IPS-20b (cell line): Measurements from ENCODE around the gene TNFSF15.

ENCODE experiments used
- H3K27ac ChIP-seq: one replicate; pipeline ENCODE4 v1.5.1; 2013; ENCODE audit warnings: low read length
- H3K27me3 ChIP-seq: 2 replicates; pipeline ENCODE4 v1.6.1; 2013; ENCODE audit warnings: mild to moderate bottlenecking, low read length, inconsistent platforms; ENCODE audit not compliant: insufficient read depth
- H3K36me3 ChIP-seq: 2 replicates; pipeline ENCODE4 v1.6.1; 2013; ENCODE audit warnings: low read depth, mild to moderate bottlenecking, inconsistent platforms, low read length, moderate library complexity; ENCODE audit not compliant: insufficient read depth
- H3K4me1 ChIP-seq: 2 replicates; pipeline ENCODE4 v1.6.1; 2013; ENCODE audit warnings: mild to moderate bottlenecking, control low read depth, inconsistent platforms, low read length, moderate library complexity; ENCODE audit not compliant: insufficient read depth
- H3K4me3 ChIP-seq: 2 replicates; pipeline ENCODE4 v1.5.1; 2013; ENCODE audit warnings: mild to moderate bottlenecking, low read length, inconsistent platforms
- H3K9ac ChIP-seq: 2 replicates; pipeline ENCODE4 v1.6.1; 2013; ENCODE audit warnings: low read depth, mild to moderate bottlenecking, inconsistent platforms, low read length, moderate library complexity
- H3K9me3 ChIP-seq: 2 replicates; pipeline ENCODE4 v1.6.1; 2013; ENCODE audit warnings: mild to moderate bottlenecking, low read depth, low read length, inconsistent platforms; ENCODE audit not compliant: insufficient read depth

TNFSF15 gene

GRCh38 chr9:114763220-114763619, 42.6 kb downstream of the TNFSF15 start:
- H3K9ac ChIP-seq = no peak overlapping the region
- H3K27ac ChIP-seq = no peak overlapping the region
- no peaks in the 10 kb centered on the region for H3K36me3 ChIP-seq
- H3K4me1 ChIP-seq = peaks cover 7% of the 10 kb centered on the region; the same call in 1 of the 2 replicates
- H3K4me3 ChIP-seq = no peak overlapping the region
- H3K27me3 ChIP-seq = peaks cover 10% of the 10 kb centered on the region; the same call in 1 of the 2 replicates
- no peaks in the 10 kb centered on the region; the same call in 1 of the 2 replicates for H3K9me3 ChIP-seq

GRCh38 chr9:114761523-114761922, 44.3 kb downstream of the TNFSF15 start:
- Histone ChIP-seq H3K9ac (no peak overlapping the region), H3K27me3 (peaks cover 10% of the 10 kb centered on the region; the same call in 1 of the 2 replicates), H3K4me1 (peaks cover 7% of the 10 kb centered on the region; the same call in 1 of the 2 replicates), H3K4me3 (no peak overlapping the region), H3K9me3 (no peaks in the 10 kb centered on the region; the same call in 1 of the 2 replicates), H3K27ac (no peak overlapping the region), H3K36me3 (no peaks in the 10 kb centered on the region)

GRCh38 chr9:114759512-114760341, 46.1 kb downstream of the TNFSF15 start:
- Histone ChIP-seq H3K4me1 (peaks cover 7% of the 10 kb centered on the region; the same call in 1 of the 2 replicates), H3K27me3 (no peaks in the 10 kb centered on the region; the same call in 1 of the 2 replicates), H3K9ac (no peak overlapping the region), H3K4me3 (no peak overlapping the region), H3K27ac (no peak overlapping the region), H3K36me3 (no peaks in the 10 kb centered on the region), H3K9me3 (no peaks in the 10 kb centered on the region)

- H3K36me3 ChIP-seq = no peaks in the 10 kb centered on the region
- H3K27me3 ChIP-seq = no peaks in the 10 kb centered on the region
- H3K27ac ChIP-seq = no peak overlapping the region
- peaks cover 7% of the 10 kb centered on the region; the same call in 1 of the 2 replicates for H3K4me1 ChIP-seq
- no peak overlapping the region for H3K9ac ChIP-seq
- H3K4me3 ChIP-seq = no peak overlapping the region
- no peaks in the 10 kb centered on the region for H3K9me3 ChIP-seq
Measured at GRCh38 chr9:114757984-114758383, 47.9 kb downstream of the TNFSF15 start.

GRCh38 chr9:114757395-114757794, 48.4 kb downstream of the TNFSF15 start:
- Histone ChIP-seq H3K4me1 (peaks cover 7% of the 10 kb centered on the region; the same call in 1 of the 2 replicates), H3K9ac (no peak overlapping the region), H3K4me3 (no peak overlapping the region), H3K27me3 (no peaks in the 10 kb centered on the region), H3K36me3 (no peaks in the 10 kb centered on the region), H3K27ac (no peak overlapping the region), H3K9me3 (no peaks in the 10 kb centered on the region)

GRCh38 chr9:114756920-114757319, 48.9 kb downstream of the TNFSF15 start:
- Histone ChIP-seq H3K9ac (no peak overlapping the region), H3K4me3 (no peak overlapping the region), H3K36me3 (no peaks in the 10 kb centered on the region), H3K4me1 (peaks cover 7% of the 10 kb centered on the region; the same call in 1 of the 2 replicates), H3K27ac (no peak overlapping the region), H3K27me3 (no peaks in the 10 kb centered on the region), H3K9me3 (no peaks in the 10 kb centered on the region)

GRCh38 chr9:114754581-114754980, 51.3 kb downstream of the TNFSF15 start:
- H3K36me3 ChIP-seq = no peaks in the 10 kb centered on the region
- no peak overlapping the region for H3K4me3 ChIP-seq
- no peak overlapping the region for H3K27ac ChIP-seq
- H3K27me3 ChIP-seq = no peaks in the 10 kb centered on the region
- H3K9ac ChIP-seq = no peak overlapping the region
- H3K9me3 ChIP-seq = no peaks in the 10 kb centered on the region
- no peaks in the 10 kb centered on the region; the same call in 1 of the 2 replicates for H3K4me1 ChIP-seq

- Histone ChIP-seq H3K36me3 (no peaks in the 10 kb centered on the region), H3K27me3 (no peaks in the 10 kb centered on the region), H3K4me3 (no peak overlapping the region), H3K4me1 (no peaks in the 10 kb centered on the region), H3K9me3 (no peaks in the 10 kb centered on the region), H3K27ac (no peak overlapping the region), H3K9ac (no peak overlapping the region)
Measured at GRCh38 chr9:114746591-114747346, 59.1 kb downstream of the TNFSF15 start.

GRCh38 chr9:114745879-114746550, 59.8 kb downstream of the TNFSF15 start:
- no peak overlapping the region for H3K27ac ChIP-seq
- no peaks in the 10 kb centered on the region for H3K9me3 ChIP-seq
- no peaks in the 10 kb centered on the region for H3K4me1 ChIP-seq
- H3K9ac ChIP-seq = no peak overlapping the region
- no peaks in the 10 kb centered on the region for H3K27me3 ChIP-seq
- no peak overlapping the region for H3K4me3 ChIP-seq
- H3K36me3 ChIP-seq = no peaks in the 10 kb centered on the region

- Histone ChIP-seq H3K4me1 (no peaks in the 10 kb centered on the region), H3K36me3 (no peaks in the 10 kb centered on the region), H3K4me3 (no peak overlapping the region)
Measured at GRCh38 chr9:114745108-114745848, 60.6 kb downstream of the TNFSF15 start.

GRCh38 chr9:114743446-114743845, 62.4 kb downstream of the TNFSF15 start:
- H3K4me1 ChIP-seq = no peaks in the 10 kb centered on the region
- H3K36me3 ChIP-seq = no peaks in the 10 kb centered on the region
- no peak overlapping the region for H3K27ac ChIP-seq
- no peak overlapping the region for H3K9ac ChIP-seq
- H3K4me3 ChIP-seq = no peak overlapping the region
- no peaks in the 10 kb centered on the region for H3K27me3 ChIP-seq
- no peaks in the 10 kb centered on the region for H3K9me3 ChIP-seq

More at GRCh38 chr9:114745108-114745848, 60.6 kb downstream of the TNFSF15 start:
- Histone ChIP-seq H3K27ac (no peak overlapping the region), H3K9me3 (no peaks in the 10 kb centered on the region), H3K27me3 (no peaks in the 10 kb centered on the region), H3K9ac (no peak overlapping the region)
